DMS153 (cell line): Measurements from ENCODE around the gene KPNB1.

Source experiments
- DNase-seq: peaks from one replicate; lab custom pipeline; 2025; lab: John Stamatoyannopoulos, UW

KPNB1 gene

DNA sequence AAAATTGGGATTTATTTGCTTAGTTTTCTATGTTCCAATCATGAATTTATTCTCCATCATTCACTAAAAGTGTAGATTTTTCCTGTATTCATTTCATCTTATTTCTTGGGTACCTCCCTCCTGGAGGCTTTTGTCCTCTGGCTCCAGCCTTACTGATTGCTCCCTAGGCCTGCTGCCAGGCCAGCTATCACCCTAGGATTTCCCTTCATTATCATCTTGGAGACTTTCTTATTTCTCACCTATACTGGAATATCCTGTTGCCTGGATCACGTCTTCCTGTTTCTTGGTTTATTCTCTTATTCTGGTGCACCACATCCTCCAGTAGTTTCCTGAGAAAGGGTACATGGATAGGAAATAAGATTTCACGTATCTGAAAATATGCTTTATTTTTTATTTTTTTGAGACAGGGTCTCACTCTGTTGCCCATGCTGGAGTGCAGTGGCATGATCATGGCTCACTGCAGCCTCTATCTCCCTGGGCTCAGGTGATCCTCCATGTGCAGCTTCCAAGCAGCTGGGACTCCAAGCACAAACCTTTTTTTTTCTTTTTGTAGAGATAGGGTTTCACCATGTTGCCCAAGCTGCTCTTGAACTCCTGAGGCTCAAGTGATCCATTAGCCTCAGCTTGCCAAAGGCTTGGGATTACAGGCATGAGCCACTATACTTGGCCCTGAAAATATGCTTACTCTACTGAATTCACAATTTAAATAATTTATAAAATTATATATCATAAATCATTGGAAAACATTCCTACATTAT, 13.3 kb upstream of the KPNB1 start:
- DNase-seq: no peak

DNA sequence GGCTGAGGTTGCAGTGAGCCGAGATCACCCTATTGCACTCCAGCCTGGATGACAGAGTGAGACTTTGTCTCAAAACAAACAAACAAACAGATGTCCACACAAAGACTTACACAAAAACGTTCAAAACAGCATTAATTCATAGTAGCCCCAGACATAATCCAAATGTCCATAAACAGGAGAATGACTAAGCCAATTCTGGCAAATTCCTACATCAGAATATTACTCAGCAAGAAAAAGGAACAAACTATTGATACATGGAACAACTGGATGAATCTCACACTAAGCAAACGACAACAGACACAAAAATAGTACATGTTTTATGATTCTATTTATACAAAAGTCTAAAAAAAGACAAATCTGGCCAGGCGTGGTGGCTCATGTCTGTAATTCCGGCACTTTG, 10.8 kb upstream of the KPNB1 start:
- DNase-seq: no peak

DNA sequence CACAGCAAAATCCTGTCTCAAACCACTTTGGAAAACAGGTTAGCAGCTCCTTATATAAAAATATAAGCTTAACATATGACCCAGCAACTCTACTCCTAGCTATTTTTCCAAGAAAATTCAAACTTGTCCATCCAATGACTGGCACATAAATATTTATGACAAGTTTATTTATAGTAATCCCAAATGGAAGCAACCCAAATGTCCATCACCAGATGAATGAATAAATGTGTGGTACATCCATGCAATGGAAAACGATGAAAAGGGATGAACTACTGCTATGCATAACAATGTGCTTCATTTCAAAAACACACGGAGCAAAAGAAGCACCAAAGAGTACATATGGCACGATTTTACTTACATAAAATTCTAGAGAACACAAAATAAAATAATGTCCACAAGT, 9.6 kb upstream of the KPNB1 start:
- DNase-seq: no peak

- no peak for DNase-seq
These were observed 8.5 kb upstream of the KPNB1 start for GRCh38 chr17:47641202-47641601.

DNA sequence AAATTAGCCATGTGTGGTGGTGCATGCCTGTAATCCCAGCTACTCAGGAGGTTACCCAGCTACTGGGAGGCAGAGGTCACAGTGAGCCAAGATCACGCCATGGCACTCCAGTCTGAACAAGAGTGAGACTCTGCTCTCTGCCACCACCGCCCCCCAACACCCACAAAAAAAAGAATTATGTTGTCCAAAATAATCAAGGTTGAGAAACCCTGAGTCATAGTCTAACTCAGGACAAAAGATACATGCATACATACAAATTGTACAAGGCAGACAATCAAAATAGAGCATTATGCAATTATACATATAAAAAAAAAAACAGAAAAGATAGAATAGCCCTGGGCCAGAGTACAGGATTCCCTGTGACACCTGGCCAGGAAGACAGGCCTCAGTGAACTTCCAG, 6.6 kb upstream of the KPNB1 start:
- DNase-seq: no peak

DNA sequence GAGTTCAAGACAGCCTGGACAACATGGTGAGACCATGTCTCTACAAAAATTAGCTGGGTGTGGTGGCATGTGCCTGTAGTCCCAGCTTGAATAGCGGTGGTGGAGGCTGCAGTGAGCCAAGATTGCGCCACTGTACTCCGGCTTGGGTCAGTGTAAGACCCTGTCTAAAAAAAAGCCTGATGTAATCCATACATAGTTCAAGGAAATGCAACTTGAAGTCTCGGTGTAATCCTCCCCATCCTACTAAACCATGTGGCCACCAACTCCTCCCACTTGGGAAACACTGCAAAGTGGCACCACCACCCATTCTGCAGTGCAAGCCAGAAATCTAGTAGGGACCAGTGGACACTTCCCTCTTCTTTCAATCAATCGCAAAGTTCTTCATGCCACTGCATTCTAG, 5.4 kb upstream of the KPNB1 start:
- DNase-seq: no peak

- DNase-seq: no peak
These were observed 329 bp downstream of the KPNB1 start for GRCh38 chr17:47649972-47650524.

- peak; percentile 94 for DNase-seq
These were observed 1.1 kb downstream of the KPNB1 start for GRCh38 chr17:47650525-47651522.

DNA sequence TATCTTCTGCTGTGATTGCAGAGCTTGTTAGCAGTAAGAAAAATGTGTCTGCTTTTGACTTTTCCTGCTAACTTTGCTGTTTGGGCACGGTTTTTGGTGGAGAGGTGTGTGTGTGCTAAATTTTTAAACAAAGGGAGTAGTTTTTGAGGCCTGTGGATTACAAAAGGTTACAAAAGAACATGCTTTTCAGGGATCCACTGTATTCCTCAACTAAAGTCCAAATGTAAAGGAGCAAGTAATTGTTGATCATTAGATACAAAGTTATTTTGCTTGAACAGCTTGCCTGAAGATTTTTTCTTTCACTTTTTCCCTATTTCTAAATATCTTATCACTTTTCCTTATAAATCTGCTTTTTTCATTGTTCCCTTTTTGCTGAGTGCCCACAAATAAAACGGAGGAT, 2.0 kb downstream of the KPNB1 start:
- DNase-seq: no peak

DNA sequence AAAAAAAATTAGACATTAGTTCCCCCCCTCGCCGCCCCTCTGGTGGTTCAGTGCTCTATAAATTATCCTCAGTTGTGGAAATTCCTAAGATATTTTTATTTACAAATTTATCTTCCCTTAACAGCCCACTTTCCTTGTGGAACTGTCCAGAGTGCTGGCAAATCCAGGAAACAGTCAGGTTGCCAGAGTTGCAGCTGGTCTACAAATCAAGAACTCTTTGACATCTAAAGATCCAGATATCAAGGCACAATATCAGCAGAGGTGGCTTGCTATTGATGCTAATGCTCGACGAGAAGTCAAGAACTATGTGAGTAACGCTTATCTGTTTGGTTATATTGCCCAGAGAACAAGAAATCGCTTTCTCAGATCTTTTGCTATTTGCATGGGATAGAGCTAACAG, 2.9 kb downstream of the KPNB1 start:
- no peak for DNase-seq

GRCh38 chr17:47653442-47653841, 3.7 kb downstream of the KPNB1 start:
- no peak for DNase-seq

DNA sequence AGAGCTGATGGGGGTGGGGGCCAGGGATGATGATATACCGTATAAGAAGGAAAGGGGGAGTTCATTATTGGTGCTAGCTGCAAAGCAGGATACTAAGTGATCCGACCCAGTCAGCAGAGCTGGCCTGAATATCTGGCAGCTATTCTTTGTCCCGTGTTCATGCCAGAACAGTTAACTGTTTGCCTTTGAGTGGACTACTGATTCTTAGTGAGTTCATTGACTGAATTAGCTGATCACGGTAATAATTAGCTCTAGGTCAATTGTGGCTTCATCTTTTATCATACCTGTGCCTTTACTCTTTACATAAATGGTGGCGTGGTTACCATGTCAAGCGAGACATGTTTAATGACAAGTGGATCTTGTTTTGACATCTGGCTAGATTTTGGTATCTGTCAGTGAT, 5.3 kb downstream of the KPNB1 start:
- DNase-seq: no peak

DNA sequence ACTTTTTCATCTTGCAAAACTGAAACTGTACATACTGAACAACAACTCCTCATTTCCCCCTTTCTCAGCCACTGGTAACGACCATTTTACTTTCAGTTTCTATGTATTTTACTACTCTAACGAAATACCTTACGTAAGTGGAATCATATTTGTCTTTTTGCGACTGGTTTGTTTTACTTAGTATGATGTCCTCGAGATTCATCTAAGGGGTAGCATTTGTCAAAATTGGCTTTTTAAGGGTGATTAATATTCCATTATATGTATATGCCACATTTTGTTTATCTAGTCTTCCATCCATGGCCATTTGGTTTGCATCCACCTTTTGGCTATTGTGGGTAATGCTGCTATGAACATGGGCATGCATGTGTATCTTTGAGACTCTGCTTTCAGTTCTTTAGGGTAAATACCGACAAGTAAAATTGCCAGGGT, 10.4 kb downstream of the KPNB1 start:
- no peak for DNase-seq

- DNase-seq: peak; percentile 12
These were observed 14.3 kb downstream of the KPNB1 start for GRCh38 chr17:47663912-47664623.

- DNase-seq: no peak
These were observed 14.9 kb downstream of the KPNB1 start for GRCh38 chr17:47664624-47664941.

- no peak for DNase-seq
These were observed 15.9 kb downstream of the KPNB1 start for GRCh38 chr17:47665655-47666054.

- DNase-seq: no peak
These were observed 19.4 kb downstream of the KPNB1 start for GRCh38 chr17:47669081-47669480.

- DNase-seq: no peak
These were observed 20.3 kb downstream of the KPNB1 start for GRCh38 chr17:47670064-47670463.

DNA sequence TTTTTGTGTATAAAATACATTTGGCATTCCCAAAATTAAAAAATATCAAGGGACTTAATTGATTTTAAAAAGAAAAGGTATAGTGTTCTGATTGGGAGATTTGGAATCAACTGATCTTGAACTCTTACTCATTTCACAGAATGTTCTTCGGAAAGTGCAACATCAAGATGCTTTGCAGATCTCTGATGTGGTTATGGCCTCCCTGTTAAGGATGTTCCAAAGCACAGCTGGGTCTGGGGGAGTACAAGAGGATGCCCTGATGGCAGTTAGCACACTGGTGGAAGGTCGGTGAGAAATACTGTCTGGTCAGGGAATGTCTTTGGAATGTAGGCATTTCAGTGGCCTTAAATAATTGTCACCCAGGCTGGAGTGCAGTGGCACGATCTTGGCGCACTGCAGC, 24.8 kb downstream of the KPNB1 start:
- DNase-seq: no peak

DNA sequence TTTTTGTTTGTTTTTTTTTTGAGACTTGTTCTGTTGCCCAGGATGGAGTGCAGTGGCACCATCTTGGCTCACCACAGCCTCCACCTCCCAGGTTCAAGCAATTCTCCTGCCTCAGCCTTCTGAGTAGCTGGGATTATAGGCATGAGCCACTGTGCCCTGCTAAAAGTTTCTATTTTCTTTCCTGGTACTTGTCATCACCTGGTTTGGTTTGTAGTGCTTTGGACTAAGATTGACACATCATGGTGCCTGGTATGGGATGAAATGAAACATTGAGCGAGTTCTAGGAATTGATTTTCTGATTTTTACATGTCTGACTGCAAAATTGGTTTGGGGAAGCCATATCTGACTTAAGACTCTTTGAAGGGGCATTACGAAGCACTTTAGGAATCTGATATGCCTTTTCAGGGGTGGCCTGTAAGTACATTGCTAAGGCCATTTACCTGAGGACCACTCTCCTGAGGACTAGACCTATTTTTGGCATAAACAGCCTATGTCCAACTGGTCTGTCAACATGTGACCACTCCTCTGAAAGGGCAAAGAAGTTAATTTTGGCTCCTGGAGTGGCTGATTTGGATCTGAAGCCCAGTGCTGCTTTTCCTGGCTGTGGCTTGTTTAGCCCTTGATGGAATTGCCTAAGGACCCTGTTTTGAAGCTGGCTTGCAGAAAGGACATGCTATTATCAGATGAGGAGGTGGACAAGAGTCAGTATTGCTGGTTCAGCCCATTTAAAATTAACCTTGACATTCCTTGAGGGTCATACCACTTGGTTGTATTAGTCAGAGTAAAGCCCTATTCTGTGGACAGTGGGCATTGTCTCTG, 25.9 kb downstream of the KPNB1 start:
- DNase-seq: no peak

GRCh38 chr17:47676199-47676472, 26.4 kb downstream of the KPNB1 start:
- DNase-seq: no peak
